Testis (tissue), 2 donors: ENCODE measurements around the gene NRROS.

Experiments used
- POLR2A ChIP-seq: fragments of 450-650 bp; IDR thresholded peaks from one replicate; pipeline ENCODE4 v1.6.1; 2017; ENCODE audit warnings: antibody characterized with exemption, mild to moderate bottlenecking, moderate library complexity
- TF ChIP-seq, protein P1 (sequence below), 3 experiments: fragments of 450-650 bp in 2 of 3; fragments of 200-600 bp in 1 of 3; sonication (generic) in 1 of 3; IDR thresholded peaks; one replicate each; pipeline ENCODE4 v1.5.1; 2016 to 2019; ENCODE audit warnings: antibody characterized with exemption in 3 of 3, mild to moderate bottlenecking in 2 of 3, moderate library complexity in 1 of 3

DNA sequence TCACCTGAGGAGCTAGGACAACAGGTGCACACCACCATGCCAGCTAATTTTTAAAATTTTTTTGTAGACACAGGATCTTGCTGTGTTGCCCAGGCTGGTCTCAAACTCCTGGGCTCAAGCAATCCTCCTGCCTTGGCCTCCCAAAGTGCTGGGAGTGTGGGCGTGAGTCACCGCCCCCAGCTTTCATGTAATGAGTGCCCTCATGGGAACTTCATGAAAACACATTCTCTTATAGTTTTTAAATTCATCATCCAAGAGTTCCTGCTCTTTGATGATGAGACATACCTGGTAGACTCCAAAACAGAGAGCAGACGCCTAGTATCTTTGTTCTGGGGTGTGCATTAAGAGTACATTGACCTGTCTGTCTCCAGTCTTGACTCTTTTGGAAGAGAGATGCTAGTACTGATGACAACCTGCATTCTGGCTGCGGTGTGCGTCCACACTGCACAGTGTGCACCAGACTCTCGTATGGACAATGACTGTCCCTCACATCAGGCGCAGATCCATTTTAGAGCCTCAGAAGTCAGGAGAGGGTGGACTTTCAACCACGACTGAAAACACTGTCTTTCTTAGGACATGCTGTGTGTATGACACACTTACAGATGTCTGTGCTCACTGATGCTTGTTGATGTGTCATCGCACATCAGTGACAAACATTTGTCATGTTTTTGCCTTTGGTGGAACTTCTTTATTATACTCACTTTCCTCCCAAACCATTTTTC, 2.0 kb downstream of the NRROS start:
- TF ChIP-seq POLR2A, result no peak
- TF ChIP-seq, protein P1, sequence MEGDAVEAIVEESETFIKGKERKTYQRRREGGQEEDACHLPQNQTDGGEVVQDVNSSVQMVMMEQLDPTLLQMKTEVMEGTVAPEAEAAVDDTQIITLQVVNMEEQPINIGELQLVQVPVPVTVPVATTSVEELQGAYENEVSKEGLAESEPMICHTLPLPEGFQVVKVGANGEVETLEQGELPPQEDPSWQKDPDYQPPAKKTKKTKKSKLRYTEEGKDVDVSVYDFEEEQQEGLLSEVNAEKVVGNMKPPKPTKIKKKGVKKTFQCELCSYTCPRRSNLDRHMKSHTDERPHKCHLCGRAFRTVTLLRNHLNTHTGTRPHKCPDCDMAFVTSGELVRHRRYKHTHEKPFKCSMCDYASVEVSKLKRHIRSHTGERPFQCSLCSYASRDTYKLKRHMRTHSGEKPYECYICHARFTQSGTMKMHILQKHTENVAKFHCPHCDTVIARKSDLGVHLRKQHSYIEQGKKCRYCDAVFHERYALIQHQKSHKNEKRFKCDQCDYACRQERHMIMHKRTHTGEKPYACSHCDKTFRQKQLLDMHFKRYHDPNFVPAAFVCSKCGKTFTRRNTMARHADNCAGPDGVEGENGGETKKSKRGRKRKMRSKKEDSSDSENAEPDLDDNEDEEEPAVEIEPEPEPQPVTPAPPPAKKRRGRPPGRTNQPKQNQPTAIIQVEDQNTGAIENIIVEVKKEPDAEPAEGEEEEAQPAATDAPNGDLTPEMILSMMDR (IDR thresholded peaks at IDR 0.05), result no peak
